ENCODE measurements around the gene LRBA.

The LRBA gene

DNA sequence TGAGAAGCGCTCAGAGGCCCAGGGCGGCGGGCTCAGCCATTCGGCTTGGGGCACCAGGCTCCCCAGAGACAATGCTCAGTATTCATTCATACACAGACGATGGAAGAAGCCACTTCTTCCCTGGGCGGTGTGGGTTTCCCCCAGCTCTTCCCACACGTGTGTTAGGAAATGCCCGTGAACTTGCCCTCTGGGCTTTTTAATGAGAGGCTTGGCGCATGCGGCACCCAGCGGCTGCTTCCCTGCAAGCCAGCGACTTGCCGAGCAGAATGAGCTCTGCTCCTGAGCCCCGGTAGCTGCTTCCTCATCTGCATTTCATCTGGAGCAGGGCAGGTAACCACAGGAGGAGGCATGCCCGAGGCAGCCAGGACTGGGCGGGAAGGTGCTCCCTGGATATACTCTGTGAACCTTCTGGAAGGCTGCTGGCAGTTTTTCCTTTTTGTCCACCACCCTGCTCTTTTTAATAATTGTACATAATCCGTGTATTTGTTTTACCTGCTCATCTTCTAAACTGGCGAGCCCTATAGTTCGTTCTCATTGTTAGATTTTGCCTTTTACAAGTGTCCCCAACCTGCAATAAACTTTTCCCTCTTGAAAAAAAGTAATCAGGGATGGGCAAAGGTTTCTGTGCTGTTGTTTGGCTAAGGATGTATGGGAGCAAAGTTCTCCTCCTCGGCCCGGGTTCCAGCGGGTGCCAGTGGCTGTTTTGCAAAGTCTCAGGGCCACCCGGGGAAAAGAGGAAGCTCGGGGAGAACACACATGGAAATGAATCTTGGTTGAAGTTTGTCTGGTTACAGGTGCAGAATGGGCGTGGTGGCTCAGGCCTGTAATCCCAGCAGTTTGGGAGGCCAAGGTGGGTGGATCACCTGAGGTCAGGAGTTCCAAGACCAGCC, 758.0 kb downstream of the LRBA start:
- no peak for TF ChIP-seq CTCF (conservative IDR thresholded peaks at IDR 0.05; ENCODE audit: low read depth, low read length)

DNA sequence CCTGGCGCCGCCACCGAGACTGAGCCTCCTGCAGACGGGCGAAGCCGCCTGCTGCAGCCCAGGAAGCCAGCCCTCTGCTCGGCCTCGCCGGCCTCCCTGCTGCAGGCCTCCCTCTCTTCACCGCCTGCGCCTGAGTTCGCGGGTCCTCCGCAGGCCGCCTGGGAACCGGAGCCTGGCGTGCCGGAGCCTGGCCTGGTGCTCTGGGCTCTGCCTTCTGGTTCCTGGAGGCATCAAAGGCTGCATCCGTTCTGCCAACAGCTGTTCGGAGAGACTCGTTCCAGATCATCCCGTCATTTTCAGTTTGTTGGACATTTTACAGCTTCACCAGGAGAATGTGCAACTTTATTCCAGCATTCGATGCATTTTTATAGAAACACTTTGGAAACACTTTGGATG, 758.9 kb downstream of the LRBA start:
- TF ChIP-seq CTCF (conservative IDR thresholded peaks at IDR 0.05; ENCODE audit: low read depth, low read length), result no peak

More for the DNA sequence above, 758.0 kb downstream of the LRBA start:
- H3K4me3 ChIP-seq (ENCODE audit: low read depth, low read length), result no peak overlapping the region
- no peak for DNase-seq (ENCODE audit: low read depth)

DNA sequence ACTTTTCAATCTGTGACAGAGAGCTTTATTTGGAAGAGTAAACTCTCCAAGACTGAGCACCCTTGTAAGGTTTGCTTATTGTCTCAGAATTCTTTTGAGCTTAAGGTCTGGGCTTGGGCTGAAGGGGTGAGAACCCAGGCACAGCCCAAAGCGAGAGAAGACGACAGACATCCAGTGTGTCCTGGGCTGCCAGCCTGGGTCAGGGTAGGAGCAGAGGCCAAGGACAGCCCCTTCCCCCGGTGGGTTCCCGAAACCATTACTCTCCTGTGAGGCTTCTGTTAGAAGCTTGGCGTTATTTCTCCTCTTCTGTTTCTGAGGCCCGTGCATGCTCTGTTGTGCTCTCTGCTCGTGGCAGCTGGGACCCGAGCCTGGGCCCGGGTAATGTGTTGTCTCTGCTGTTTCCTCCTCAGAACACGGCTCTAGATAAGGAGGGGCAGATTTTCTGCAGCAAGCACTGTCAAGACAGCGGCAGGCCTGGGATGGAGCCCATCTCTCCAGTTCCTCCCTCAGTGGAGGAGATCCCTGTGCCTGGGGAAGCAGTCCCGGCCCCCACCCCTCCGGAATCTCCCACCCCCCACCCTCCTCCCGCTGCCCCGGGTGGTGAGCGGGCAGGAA, 759.4 kb downstream of the LRBA start:
- no peak for TF ChIP-seq CTCF (conservative IDR thresholded peaks at IDR 0.05; ENCODE audit: low read depth, low read length)
- DNase-seq (ENCODE audit: low read depth), result no peak
- no peak overlapping the region for H3K4me3 ChIP-seq (ENCODE audit: low read depth, low read length)

More for the DNA sequence above, 758.9 kb downstream of the LRBA start:
- no peak overlapping the region for H3K4me3 ChIP-seq (ENCODE audit: low read depth, low read length)
- DNase-seq (ENCODE audit: low read depth), result no peak

DNA sequence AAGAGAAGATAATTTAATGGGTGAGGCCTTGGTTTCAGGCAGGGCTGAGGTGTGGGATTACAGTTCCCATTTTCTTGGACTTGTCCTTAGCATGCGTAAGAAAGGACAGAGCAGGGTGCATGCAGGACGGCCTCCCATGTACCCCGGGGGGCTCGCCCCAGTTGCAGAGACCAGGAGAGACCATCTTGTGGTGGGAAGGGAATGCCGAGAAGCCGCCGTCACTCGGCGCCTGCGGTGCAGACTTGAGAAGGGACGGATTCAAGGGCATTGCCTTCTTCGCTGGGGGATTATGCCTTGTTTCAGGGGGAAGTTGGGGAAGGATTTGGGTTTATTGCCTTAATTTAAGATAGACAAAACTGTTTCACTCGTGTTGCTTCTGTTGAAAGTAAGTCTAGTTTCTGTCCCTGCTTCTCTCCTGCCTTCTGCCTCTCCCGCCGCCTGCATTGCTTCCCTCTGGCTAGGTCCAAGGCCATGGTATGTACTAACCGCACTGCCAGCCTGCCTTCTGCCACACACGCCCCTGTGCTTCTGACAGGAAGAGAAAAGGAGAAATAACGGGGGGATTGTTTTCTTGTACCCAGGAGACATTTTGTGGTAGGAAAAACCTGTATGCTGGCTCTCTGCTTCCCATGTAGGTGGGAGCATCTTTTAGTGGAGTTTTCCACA, 761.0 kb downstream of the LRBA start:
- no peak for TF ChIP-seq CTCF (conservative IDR thresholded peaks at IDR 0.05; ENCODE audit: low read depth, low read length)
- DNase-seq (ENCODE audit: low read depth), result no peak
- H3K4me3 ChIP-seq (ENCODE audit: low read depth, low read length), result no peak overlapping the region

DNA sequence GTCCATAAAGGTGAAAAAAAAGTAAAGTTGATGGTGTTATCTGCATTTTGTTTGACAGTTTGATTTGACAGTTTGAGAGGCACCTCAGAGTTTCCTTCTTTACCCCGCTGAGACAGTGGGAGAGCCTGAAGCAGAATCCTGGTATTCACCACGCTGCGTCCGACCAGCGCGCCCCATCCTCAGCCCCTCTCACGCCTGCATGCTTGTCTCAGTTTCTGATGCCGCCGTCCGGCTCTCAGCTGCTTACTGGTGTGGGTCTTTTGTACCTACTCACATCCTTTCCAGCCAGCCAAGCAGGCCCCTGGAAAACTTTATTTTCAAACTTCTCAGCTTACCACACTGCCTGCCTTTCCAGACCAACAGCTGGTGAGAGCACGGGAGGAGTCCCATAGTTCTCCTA, 761.7 kb downstream of the LRBA start:
- TF ChIP-seq CTCF (conservative IDR thresholded peaks at IDR 0.05; ENCODE audit: low read depth, low read length), result no peak
- no peak for DNase-seq (ENCODE audit: low read depth)
- H3K4me3 ChIP-seq (ENCODE audit: low read depth, low read length), result no peak overlapping the region

DNA sequence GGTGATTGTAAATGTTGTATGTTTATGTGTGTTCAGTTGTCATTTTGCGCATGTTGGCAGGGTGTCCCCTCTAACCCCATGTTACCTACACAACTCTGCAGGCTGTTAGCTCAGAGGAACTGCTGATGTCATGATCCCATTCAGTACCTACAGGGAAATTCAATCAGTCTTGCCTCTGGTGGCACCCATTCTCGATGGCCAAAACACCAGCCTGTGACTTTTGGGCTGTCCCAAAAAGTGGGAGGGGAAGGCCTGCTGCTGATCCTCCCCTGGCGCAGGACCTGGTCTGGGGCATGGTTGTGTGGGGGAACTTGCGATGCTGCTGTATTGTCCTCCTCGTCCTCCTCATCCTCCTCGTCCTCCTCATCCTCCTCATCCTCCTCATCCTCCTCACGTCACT, 762.3 kb downstream of the LRBA start:
- no peak overlapping the region for H3K4me3 ChIP-seq (ENCODE audit: low read depth, low read length)
- DNase-seq (ENCODE audit: low read depth), result no peak
- TF ChIP-seq CTCF (conservative IDR thresholded peaks at IDR 0.05; ENCODE audit: low read depth, low read length), result no peak

All from choroid plexus epithelial cell (primary cell).